Transverse colon (tissue), 4 donors: ENCODE data around the gene CAVIN4.

Source experiments
- CTCF ChIP-seq, 5 experiments: fragments of 200-600 bp in 3 of 5; fragments of 450-650 bp in 2 of 5; sonication (generic) in 3 of 5; IDR thresholded peaks; 1 replicate in 2 of 5; 2 replicates in 3 of 5; pipeline ENCODE4 v1.5.1; 2016 to 2017; ENCODE audit warnings: antibody characterized with exemption in 5 of 5, inconsistent platforms in 3 of 5, mild to moderate bottlenecking in 2 of 5, moderate library complexity in 1 of 5
- POLR2A ChIP-seq: fragments of 450-650 bp; IDR thresholded peaks from one replicate; pipeline ENCODE4 v1.6.1; 2016; ENCODE audit warnings: antibody characterized with exemption, mild to moderate bottlenecking, moderate library complexity
- POLR2AphosphoS5 ChIP-seq, 3 donors: sonication (generic); formaldehyde crosslinking; IDR thresholded peaks; one replicate each; pipeline ENCODE4 v1.6.1; 2016; ENCODE audit warnings: antibody characterized with exemption in 3 of 3

- TF ChIP-seq POLR2A = no peak
- TF ChIP-seq POLR2AphosphoS5 (IDR thresholded peaks at IDR 0.05) = no peak
- no peak for TF ChIP-seq CTCF (IDR thresholded peaks at IDR 0.05)
Observed at GRCh38 chr9:100619665-100620064, 41.8 kb downstream of the CAVIN4 start.
